Measurements from ENCODE around the gene CD63.

GRCh38 chr12:55757701-55758100 is 28.9 kb upstream of the CD63 start:
- TF ChIP-seq EZH2phosphoT487 (IDR thresholded peaks at IDR 0.05; ENCODE audit: borderline replicate concordance) (no peak), CTCF (conservative IDR thresholded peaks at IDR 0.05; ENCODE audit: low read length) (no peak)
